ENCODE measurements around the gene EMC9.

DNA sequence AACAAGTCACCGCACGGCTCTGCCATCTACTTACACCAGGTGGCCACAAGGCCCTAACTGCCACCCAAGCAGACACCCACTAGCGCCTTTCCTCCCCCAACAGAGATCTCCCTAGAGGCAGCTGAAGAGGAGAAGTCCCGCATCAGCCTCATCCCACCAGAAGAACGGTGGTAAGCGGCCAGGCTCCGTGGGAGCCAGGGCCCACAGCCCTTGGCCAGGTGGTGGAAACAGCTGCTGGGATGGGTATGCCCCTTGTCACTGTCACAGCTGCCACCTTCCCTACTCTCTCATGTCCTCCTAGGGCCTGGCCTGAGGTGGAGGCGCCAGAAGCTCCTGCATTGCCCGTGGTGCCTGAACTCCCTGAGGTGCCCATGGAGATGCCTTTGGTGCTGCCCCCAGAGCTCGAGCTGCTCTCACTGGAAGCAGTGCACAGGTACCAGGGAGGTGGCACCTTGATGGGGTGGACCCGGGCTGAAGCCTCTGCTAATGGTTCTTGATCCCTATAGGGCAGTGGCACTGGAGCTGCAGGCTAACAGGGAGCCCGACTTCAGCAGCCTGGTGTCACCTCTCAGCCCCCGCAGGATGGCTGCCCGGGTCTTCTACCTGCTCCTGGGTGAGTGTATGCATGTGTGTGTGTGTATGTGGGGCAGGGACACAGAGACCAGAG, 38.0 kb upstream of the EMC9 start:
- TF ChIP-seq, protein P1, sequence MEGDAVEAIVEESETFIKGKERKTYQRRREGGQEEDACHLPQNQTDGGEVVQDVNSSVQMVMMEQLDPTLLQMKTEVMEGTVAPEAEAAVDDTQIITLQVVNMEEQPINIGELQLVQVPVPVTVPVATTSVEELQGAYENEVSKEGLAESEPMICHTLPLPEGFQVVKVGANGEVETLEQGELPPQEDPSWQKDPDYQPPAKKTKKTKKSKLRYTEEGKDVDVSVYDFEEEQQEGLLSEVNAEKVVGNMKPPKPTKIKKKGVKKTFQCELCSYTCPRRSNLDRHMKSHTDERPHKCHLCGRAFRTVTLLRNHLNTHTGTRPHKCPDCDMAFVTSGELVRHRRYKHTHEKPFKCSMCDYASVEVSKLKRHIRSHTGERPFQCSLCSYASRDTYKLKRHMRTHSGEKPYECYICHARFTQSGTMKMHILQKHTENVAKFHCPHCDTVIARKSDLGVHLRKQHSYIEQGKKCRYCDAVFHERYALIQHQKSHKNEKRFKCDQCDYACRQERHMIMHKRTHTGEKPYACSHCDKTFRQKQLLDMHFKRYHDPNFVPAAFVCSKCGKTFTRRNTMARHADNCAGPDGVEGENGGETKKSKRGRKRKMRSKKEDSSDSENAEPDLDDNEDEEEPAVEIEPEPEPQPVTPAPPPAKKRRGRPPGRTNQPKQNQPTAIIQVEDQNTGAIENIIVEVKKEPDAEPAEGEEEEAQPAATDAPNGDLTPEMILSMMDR (IDR thresholded peaks at IDR 0.05; ENCODE audit: low read length), result no peak
- TF ChIP-seq EZH2phosphoT487 (IDR thresholded peaks at IDR 0.05; ENCODE audit: low read length), result no peak
- TF ChIP-seq EZH2 (optimal IDR thresholded peaks at IDR 0.05; ENCODE audit: low read depth, low read length), result no peak
